Activated T-helper 2 cell treated with anti-CD3 and anti-CD28 coated beads, Interferon-gamma antibody, Interleukin-2, Interleukin-4, amounts not matched to agents 10 μg/mL and 5 μg/mL and 100 μg/mL, durations not matched to agents 14 hours and 24 hours and 36 hours (primary cell): ENCODE data around the gene ABCC4. TPM values are rescaled to one million over a fixed set of nuclear protein-coding genes. Genes with fewer than 3 reads are reported as not detected.

Source experiments
- DNase-seq: peaks from one replicate; pipeline ENCODE4 v3.0.0; 2021; ENCODE audit warnings: low spot score
- H3K27ac Mint-ChIP-seq: one replicate; pipeline ENCODE4 v1.8.0; 2021; ENCODE audit warnings: mixed read lengths
- H3K27me3 Mint-ChIP-seq: one replicate; pipeline ENCODE4 v1.8.0; 2021; ENCODE audit warnings: low read depth, mixed read lengths
- H3K36me3 Mint-ChIP-seq: one replicate; pipeline ENCODE4 v1.8.0; 2021; ENCODE audit warnings: low read depth, mixed read lengths
- H3K4me1 Mint-ChIP-seq: one replicate; pipeline ENCODE4 v1.8.0; 2021; ENCODE audit warnings: low read depth, mixed read lengths
- H3K4me3 Mint-ChIP-seq: one replicate; pipeline ENCODE4 v1.8.0; 2021; ENCODE audit warnings: low read depth, mild to moderate bottlenecking, moderate library complexity, mixed read lengths
- H3K9me3 Mint-ChIP-seq: one replicate; pipeline ENCODE4 v1.8.0; 2021; ENCODE audit warnings: mixed read lengths
- intact Hi-C: fragments of 100-400 bp; cut with micrococcal nuclease; formaldehyde crosslinking; loops from one replicate; pipeline ENCODE4 v1.15.1; 2023
- total RNA-seq: library from RNA; stranded (reverse); gene quantifications from 2 replicates; pipeline ENCODE4 v1.2.3, GENCODE V29; 2022

ABCC4 gene
- total RNA-seq, 1 donor from 2014 or later = 19.6 TPM

- Mint-ChIP-seq H3K4me1 (no peaks in the 10 kb centered on the region), H3K4me3 (no peak overlapping the region), H3K9me3 (peaks cover 4% of the 10 kb centered on the region), H3K36me3 (peaks cover 10% of the 10 kb centered on the region), H3K27me3 (no peaks in the 10 kb centered on the region), H3K27ac (no peak overlapping the region)
- intact Hi-C loops = no loop called here
- DNase-seq = no peak
Measured at GRCh38 chr13:95261956-95262355, 39.3 kb downstream of the ABCC4 start.

DNA sequence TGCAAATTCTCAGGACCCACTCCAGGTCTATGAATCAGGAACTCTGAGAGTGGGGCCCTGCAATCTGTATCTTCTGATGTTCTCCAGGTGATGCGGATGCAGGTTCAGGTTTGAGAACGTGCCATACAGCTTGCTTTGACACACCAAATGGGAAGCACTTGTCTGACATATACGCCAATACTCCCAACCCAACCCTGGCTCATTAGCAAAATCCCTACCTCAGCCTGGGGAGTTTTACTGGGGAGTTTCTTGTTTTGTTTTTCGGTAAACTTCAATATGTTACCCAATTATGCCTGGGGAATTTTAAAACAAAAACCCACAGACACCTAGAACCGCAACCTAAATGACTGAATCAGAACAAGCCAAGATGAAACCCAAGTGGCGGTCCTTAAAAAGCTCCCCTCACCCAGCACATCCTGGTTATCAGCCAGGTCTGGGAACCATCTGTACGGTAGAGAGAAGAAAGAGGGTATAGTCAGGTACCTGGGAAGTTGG is 41.2 kb downstream of the ABCC4 start:
- H3K27me3 Mint-ChIP-seq = no peaks in the 10 kb centered on the region
- peaks cover 7% of the 10 kb centered on the region for H3K36me3 Mint-ChIP-seq
- intact Hi-C loops = no loop called here
- H3K4me1 Mint-ChIP-seq = no peaks in the 10 kb centered on the region
- no peak overlapping the region for H3K27ac Mint-ChIP-seq
- no peaks in the 10 kb centered on the region for H3K9me3 Mint-ChIP-seq
- no peak overlapping the region for H3K4me3 Mint-ChIP-seq
- no peak for DNase-seq

GRCh38 chr13:95258619-95259194 is 42.5 kb downstream of the ABCC4 start:
- no peak for DNase-seq
- intact Hi-C loops = no loop called here
- Mint-ChIP-seq H3K27ac (no peak overlapping the region), H3K4me1 (peaks cover 4% of the 10 kb centered on the region), H3K27me3 (no peaks in the 10 kb centered on the region), H3K4me3 (no peak overlapping the region), H3K36me3 (no peaks in the 10 kb centered on the region), H3K9me3 (no peaks in the 10 kb centered on the region)

- DNase-seq = no peak
- intact Hi-C loops = no loop called here
- no peak overlapping the region for H3K4me3 Mint-ChIP-seq
- no peaks in the 10 kb centered on the region for H3K36me3 Mint-ChIP-seq
- H3K27me3 Mint-ChIP-seq = no peaks in the 10 kb centered on the region
- no peaks in the 10 kb centered on the region for H3K9me3 Mint-ChIP-seq
- peaks cover 4% of the 10 kb centered on the region for H3K4me1 Mint-ChIP-seq
- H3K27ac Mint-ChIP-seq = no peak overlapping the region
Measured at GRCh38 chr13:95258098-95258497, 43.2 kb downstream of the ABCC4 start.

DNA sequence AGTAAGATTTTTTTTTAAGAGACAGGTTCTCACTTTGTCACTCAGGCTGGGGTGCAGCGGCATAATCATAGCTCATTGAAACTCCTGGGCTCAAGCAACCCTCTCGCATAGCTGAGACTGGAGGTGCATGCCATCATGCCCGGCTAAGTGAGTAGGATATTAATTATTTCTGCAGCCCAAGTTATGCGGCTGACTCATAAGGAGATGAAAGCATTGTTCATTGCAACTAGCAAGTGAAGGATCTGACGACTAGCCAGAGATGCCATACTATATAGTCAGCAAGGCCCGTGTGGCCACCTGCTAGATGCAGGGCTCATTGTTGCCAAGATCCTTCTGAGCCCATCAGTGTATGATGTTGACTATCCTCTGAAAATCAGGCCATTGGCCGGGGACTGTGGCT is 45.2 kb downstream of the ABCC4 start:
- Mint-ChIP-seq H3K36me3 (no peaks in the 10 kb centered on the region), H3K27me3 (no peaks in the 10 kb centered on the region), H3K4me1 (peaks cover 8% of the 10 kb centered on the region), H3K4me3 (no peak overlapping the region), H3K27ac (no peak overlapping the region), H3K9me3 (no peaks in the 10 kb centered on the region)
- DNase-seq = no peak
- intact Hi-C loops = no loop called here

- Mint-ChIP-seq H3K36me3 (no peaks in the 10 kb centered on the region), H3K27ac (no peak overlapping the region), H3K4me1 (peaks cover 9% of the 10 kb centered on the region), H3K9me3 (no peaks in the 10 kb centered on the region), H3K27me3 (no peaks in the 10 kb centered on the region), H3K4me3 (no peak overlapping the region)
- DNase-seq = no peak
- intact Hi-C loops = no loop called here
Measured at GRCh38 chr13:95255072-95255732, 46.0 kb downstream of the ABCC4 start.

- H3K9me3 Mint-ChIP-seq = no peaks in the 10 kb centered on the region
- no peak for DNase-seq
- no peaks in the 10 kb centered on the region for H3K27me3 Mint-ChIP-seq
- intact Hi-C loops = no loop called here
- peaks cover 9% of the 10 kb centered on the region for H3K4me1 Mint-ChIP-seq
- no peak overlapping the region for H3K4me3 Mint-ChIP-seq
- no peaks in the 10 kb centered on the region for H3K36me3 Mint-ChIP-seq
- no peak overlapping the region for H3K27ac Mint-ChIP-seq
Measured at GRCh38 chr13:95254339-95254738, 46.9 kb downstream of the ABCC4 start.

GRCh38 chr13:95253033-95253432 is 48.2 kb downstream of the ABCC4 start:
- Mint-ChIP-seq H3K4me3 (no peak overlapping the region), H3K27me3 (no peaks in the 10 kb centered on the region), H3K4me1 (peaks cover 9% of the 10 kb centered on the region)

GRCh38 chr13:95251641-95252040 is 49.6 kb downstream of the ABCC4 start:
- intact Hi-C loops = no loop called here
- Mint-ChIP-seq H3K9me3 (no peaks in the 10 kb centered on the region), H3K4me3 (no peak overlapping the region), H3K36me3 (peaks cover 3% of the 10 kb centered on the region), H3K4me1 (peaks cover 9% of the 10 kb centered on the region), H3K27me3 (no peaks in the 10 kb centered on the region), H3K27ac (no peak overlapping the region)
- no peak for DNase-seq

More at GRCh38 chr13:95253033-95253432, 48.2 kb downstream of the ABCC4 start:
- Mint-ChIP-seq H3K27ac (no peak overlapping the region), H3K36me3 (no peaks in the 10 kb centered on the region), H3K9me3 (no peaks in the 10 kb centered on the region)
- intact Hi-C loops = no loop called here
- DNase-seq = no peak

DNA sequence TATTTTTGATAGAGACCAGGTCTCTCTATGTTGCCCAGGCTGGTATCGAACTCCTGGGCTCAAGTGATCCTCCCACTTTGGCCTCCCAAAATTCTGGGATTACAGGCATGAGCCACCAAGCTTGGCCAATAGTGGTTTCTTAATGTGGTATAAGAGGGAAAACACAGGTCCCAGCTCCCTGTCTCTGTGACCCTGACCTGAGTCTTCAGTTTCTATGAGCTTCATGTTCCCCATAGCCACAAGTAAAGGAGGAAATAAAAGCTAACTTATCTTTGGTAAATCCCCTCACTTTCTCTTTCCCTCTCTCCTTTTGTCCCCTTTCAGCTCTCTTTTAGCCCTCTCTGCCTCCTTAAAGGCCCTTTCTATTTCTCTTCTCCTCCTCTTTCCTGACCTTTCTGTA is 50.3 kb downstream of the ABCC4 start:
- DNase-seq = no peak
- no peak overlapping the region for H3K27ac Mint-ChIP-seq
- H3K27me3 Mint-ChIP-seq = no peaks in the 10 kb centered on the region
- H3K4me1 Mint-ChIP-seq = peaks cover 9% of the 10 kb centered on the region
- peaks cover 9% of the 10 kb centered on the region for H3K36me3 Mint-ChIP-seq
- no peak overlapping the region for H3K4me3 Mint-ChIP-seq
- no peaks in the 10 kb centered on the region for H3K9me3 Mint-ChIP-seq
- intact Hi-C loops = no loop called here

- peaks cover 14% of the 10 kb centered on the region for H3K36me3 Mint-ChIP-seq
- no peaks in the 10 kb centered on the region for H3K27me3 Mint-ChIP-seq
- H3K9me3 Mint-ChIP-seq = no peaks in the 10 kb centered on the region
- H3K27ac Mint-ChIP-seq = no peak overlapping the region
- no peak overlapping the region for H3K4me3 Mint-ChIP-seq
- intact Hi-C loops = no loop called here
- peaks cover 4% of the 10 kb centered on the region for H3K4me1 Mint-ChIP-seq
- DNase-seq = no peak
Measured at GRCh38 chr13:95248953-95249352, 52.3 kb downstream of the ABCC4 start.

DNA sequence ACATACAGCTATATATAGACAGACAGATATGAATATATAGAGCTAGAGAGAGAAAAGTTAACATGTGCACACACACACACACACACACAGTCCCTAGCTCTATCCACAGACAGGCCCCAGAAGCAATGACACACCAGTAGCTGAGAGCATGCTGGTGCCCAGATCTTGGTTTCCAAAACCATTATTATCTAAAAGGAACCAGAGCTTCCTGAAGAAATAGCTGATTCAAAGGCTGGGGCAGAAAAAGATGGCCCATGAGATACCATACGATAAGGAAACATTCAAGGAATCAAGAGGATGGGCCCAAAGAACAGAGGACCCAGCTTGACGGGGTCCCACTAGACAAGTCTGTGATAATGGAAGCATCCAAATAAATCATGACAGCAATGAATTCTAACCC is 53.4 kb downstream of the ABCC4 start:
- Mint-ChIP-seq H3K36me3 (peaks cover 14% of the 10 kb centered on the region), H3K4me3 (no peak overlapping the region), H3K27me3 (no peaks in the 10 kb centered on the region), H3K4me1 (peaks cover 4% of the 10 kb centered on the region), H3K9me3 (no peaks in the 10 kb centered on the region), H3K27ac (no peak overlapping the region)
- no peak for DNase-seq
- intact Hi-C loops = no loop called here

DNA sequence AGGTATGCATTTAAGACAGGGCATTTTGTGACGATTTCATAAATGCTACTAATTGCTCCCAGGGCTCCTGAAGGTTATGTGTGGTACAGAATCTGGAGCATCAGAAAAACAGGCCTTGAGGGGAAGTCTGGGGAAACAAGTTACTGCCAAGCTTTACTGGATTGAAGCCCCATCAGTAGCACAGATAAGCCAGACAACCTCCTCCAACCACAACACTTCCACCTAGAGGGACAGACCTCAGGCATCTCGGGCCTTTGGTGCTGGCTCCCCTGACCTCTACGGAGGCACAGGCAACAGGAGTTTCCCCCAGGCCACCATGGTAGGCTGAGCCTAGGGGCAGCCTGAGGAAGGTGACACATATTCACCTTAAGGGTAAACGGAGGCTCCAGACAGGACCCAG is 54.1 kb downstream of the ABCC4 start:
- H3K4me3 Mint-ChIP-seq = no peak overlapping the region
- H3K36me3 Mint-ChIP-seq = peaks cover 14% of the 10 kb centered on the region
- H3K9me3 Mint-ChIP-seq = no peaks in the 10 kb centered on the region
- no peaks in the 10 kb centered on the region for H3K27me3 Mint-ChIP-seq
- H3K27ac Mint-ChIP-seq = no peak overlapping the region
- DNase-seq = no peak
- intact Hi-C loops = no loop called here
- H3K4me1 Mint-ChIP-seq = peaks cover 4% of the 10 kb centered on the region
